SK-N-SH treated with all-trans-retinoic acid at 6 μM for 48 hours (cell line): ENCODE results near the gene TCF7.

Source experiments
- ATAC-seq: fragments of 200-7000 bp; cut with Tn5 transposase; 3 replicates; pipeline ENCODE4 v1.9.1; 2020; ENCODE audit warnings: mild to moderate bottlenecking, moderate library complexity
- ARNTL ChIP-seq: fragments of 450-650 bp; formaldehyde crosslinking; IDR thresholded peaks from 2 replicates; pipeline ENCODE4 v1.5.0; 2020; ENCODE audit warnings: low read depth, mild to moderate bottlenecking, moderate library complexity, borderline replicate concordance
- CREB5 ChIP-seq: fragments of 250-450 bp; sonication (Bioruptor Pico); IDR thresholded peaks from 2 replicates; pipeline ENCODE4 v1.5.1; 2020; ENCODE audit warnings: low read depth, mild to moderate bottlenecking, moderate library complexity
- CSRNP3 ChIP-seq: fragments of 250-450 bp; sonication (Bioruptor Pico); IDR thresholded peaks from 2 replicates; pipeline ENCODE4 v1.5.1; 2021; ENCODE audit warnings: mild to moderate bottlenecking, moderate library complexity
- ESRRG ChIP-seq: fragments of 250-450 bp; sonication (Bioruptor Pico); IDR thresholded peaks from 2 replicates; pipeline ENCODE4 v1.6.1; 2021; ENCODE audit warnings: mild to moderate bottlenecking
- GLIS3 ChIP-seq: fragments of 250-450 bp; sonication (Bioruptor Pico); IDR thresholded peaks from 2 replicates; pipeline ENCODE4 v1.5.0; 2020; ENCODE audit warnings: mild to moderate bottlenecking, moderate library complexity
- ISL1 ChIP-seq: fragments of 250-450 bp; sonication (Bioruptor Pico); IDR thresholded peaks from 2 replicates; pipeline ENCODE4 v2.1.2; 2022; ENCODE audit warnings: mild to moderate bottlenecking, moderate library complexity
- OSR1 ChIP-seq: fragments of 250-450 bp; sonication (Bioruptor Pico); IDR thresholded peaks from 2 replicates; pipeline ENCODE4 v1.8.0; 2022; ENCODE audit warnings: moderate library complexity, mild to moderate bottlenecking, inconsistent platforms
- PATZ1 ChIP-seq: fragments of 250-450 bp; sonication (Bioruptor Pico); IDR thresholded peaks from 2 replicates; pipeline ENCODE4 v1.8.0; 2020; ENCODE audit warnings: mild to moderate bottlenecking, moderate library complexity, borderline replicate concordance
- PPARA ChIP-seq: fragments of 250-450 bp; sonication (Bioruptor Pico); IDR thresholded peaks from 2 replicates; pipeline ENCODE4 v1.5.0; 2020; ENCODE audit warnings: mild to moderate bottlenecking, borderline replicate concordance
- RARB ChIP-seq: fragments of 250-450 bp; sonication (Bioruptor Pico); IDR thresholded peaks from 2 replicates; pipeline ENCODE4 v1.8.0; 2021; ENCODE audit warnings: mild to moderate bottlenecking, moderate library complexity
- TCF4 ChIP-seq: fragments of 250-450 bp; sonication (Bioruptor Pico); IDR thresholded peaks from 2 replicates; pipeline ENCODE4 v1.8.0; 2021; ENCODE audit warnings: mild to moderate bottlenecking, moderate library complexity, borderline replicate concordance
- TOX ChIP-seq: fragments of 250-450 bp; sonication (Bioruptor Pico); IDR thresholded peaks from 2 replicates; pipeline ENCODE4 v1.8.0; 2021; ENCODE audit warnings: mild to moderate bottlenecking, moderate library complexity, borderline replicate concordance
- TSHZ2 ChIP-seq: fragments of 250-450 bp; sonication (Bioruptor Pico); IDR thresholded peaks from 2 replicates; pipeline ENCODE4 v1.5.0; 2020; ENCODE audit warnings: mild to moderate bottlenecking, moderate library complexity
- ZFP3 ChIP-seq: fragments of 250-450 bp; sonication (Bioruptor Pico); IDR thresholded peaks from 2 replicates; pipeline ENCODE4 v1.5.0; 2020; ENCODE audit warnings: mild to moderate bottlenecking, moderate library complexity
- ZFP30 ChIP-seq: fragments of 450-650 bp; formaldehyde crosslinking; IDR thresholded peaks from 2 replicates; pipeline ENCODE4 v1.5.0; 2022; ENCODE audit warnings: mild to moderate bottlenecking, moderate library complexity
- ZNF565 ChIP-seq: fragments of 450-650 bp; formaldehyde crosslinking; conservative IDR thresholded peaks from 2 replicates; pipeline ENCODE4 v1.5.0; 2020; ENCODE audit warnings: low read depth, mild to moderate bottlenecking, moderate library complexity
- ZNF70 ChIP-seq: fragments of 450-650 bp; formaldehyde crosslinking; IDR thresholded peaks from 2 replicates; pipeline ENCODE4 v1.5.0; 2020; ENCODE audit warnings: mild to moderate bottlenecking, moderate library complexity
- ZNF8 ChIP-seq: fragments of 450-650 bp; formaldehyde crosslinking; IDR thresholded peaks from 2 replicates; pipeline ENCODE4 v1.5.0; 2020; ENCODE audit warnings: mild to moderate bottlenecking, moderate library complexity

The TCF7 gene

GRCh38 chr5:134077926-134078580 is 36.4 kb upstream of the TCF7 start:
- ATAC-seq, result no peak
- TF ChIP-seq GLIS3, result no peak
- no peak for TF ChIP-seq TCF4 (CRISPR knock-in tag)
- TF ChIP-seq ESRRG (CRISPR knock-in tag), result no peak
- TF ChIP-seq RARB (CRISPR knock-in tag), result no peak
- no peak for TF ChIP-seq ZFP30 (CRISPR knock-in tag)
- TF ChIP-seq CSRNP3 (CRISPR knock-in tag), result no peak
- TF ChIP-seq ARNTL (CRISPR knock-in tag), result no peak
- TF ChIP-seq ISL1 (CRISPR knock-in tag), result no peak
- no peak for TF ChIP-seq TSHZ2 (CRISPR knock-in tag)
- no peak for TF ChIP-seq ZFP3 (CRISPR knock-in tag)
- TF ChIP-seq PPARA (CRISPR knock-in tag), result no peak
- TF ChIP-seq ZNF70 (CRISPR knock-in tag), result no peak
- no peak for TF ChIP-seq PATZ1 (CRISPR knock-in tag)
- no peak for TF ChIP-seq TOX (CRISPR knock-in tag)

GRCh38 chr5:134079748-134080581 is 34.5 kb upstream of the TCF7 start:
- no peak for ATAC-seq
- TF ChIP-seq ESRRG (CRISPR knock-in tag) (no peak), OSR1 (CRISPR knock-in tag) (no peak), CSRNP3 (CRISPR knock-in tag) (no peak), ZNF565 (CRISPR knock-in tag) (no peak)

GRCh38 chr5:134082264-134082992 is 32.1 kb upstream of the TCF7 start:
- TF ChIP-seq ZNF8 (CRISPR knock-in tag), result peak; percentile 95
- no peak for TF ChIP-seq ESRRG (CRISPR knock-in tag)
- no peak for ATAC-seq

GRCh38 chr5:134083517-134083916 is 31.0 kb upstream of the TCF7 start:
- ATAC-seq, result peak; percentile 41; the same call in 2 of the 3 replicates
- TF ChIP-seq TOX (CRISPR knock-in tag) (no peak), GLIS3 (no peak), CREB5 (CRISPR knock-in tag) (no peak), RARB (CRISPR knock-in tag) (no peak), ZNF70 (CRISPR knock-in tag) (no peak), PPARA (CRISPR knock-in tag) (no peak), TCF4 (CRISPR knock-in tag) (no peak)
